OCI-LY7 (cell line): ENCODE results near the gene ROCK2. TPM values are rescaled to one million over a fixed set of nuclear protein-coding genes. Genes with fewer than 3 reads are reported as not detected.

Experiments
- BruUV-seq: library from RNA; stranded (reverse); fragments of 400-500 nt; replicated peaks from 2 replicates; lab custom pipeline; 2021; lab: Mats Ljungman, UMichigan
- CTCF ChIA-PET: fragments of 300-600 bp; sonication (Branson Sonifier 250); formaldehyde crosslinking; loops from one replicate; lab custom pipeline; 2022; ENCODE audit warnings: antibody characterized with exemption; ENCODE audit not compliant: unreplicated experiment; lab: Charles Lee
- POLR2A ChIA-PET: fragments of 300-600 bp; sonication (Branson Sonifier 250); formaldehyde crosslinking; loops from one replicate; lab custom pipeline; 2022; ENCODE audit warnings: antibody characterized with exemption; lab: Charles Lee
- DNase-seq: peaks from one replicate; pipeline ENCODE4 v3.0.0-alpha.2; 2015; ENCODE audit warnings: low spot score
- H2AFZ ChIP-seq: fragments of 200-600 bp; sonication (generic), shearing (Covaris generic); 2 replicates; pipeline ENCODE4 v1.6.1; 2014; ENCODE audit warnings: mild to moderate bottlenecking, antibody characterized with exemption, low read length, moderate library complexity
- H3K27ac ChIP-seq: fragments of 200-600 bp; sonication (generic); 2 replicates; pipeline ENCODE4 v1.5.1; 2014; ENCODE audit warnings: mixed run types, low read depth, mild to moderate bottlenecking, moderate library complexity, low read length, inconsistent platforms; ENCODE audit not compliant: poor library complexity, severe bottlenecking
- H3K36me3 ChIP-seq: fragments of 200-600 bp; sonication (generic); 2 replicates; pipeline ENCODE4 v1.6.1; 2014; ENCODE audit warnings: mild to moderate bottlenecking, antibody characterized with exemption, low read length, moderate library complexity, mixed read lengths; ENCODE audit not compliant: insufficient read depth
- H3K4me1 ChIP-seq: fragments of 200-600 bp; sonication (generic); 2 replicates; pipeline ENCODE4 v1.5.1; 2014; ENCODE audit warnings: mild to moderate bottlenecking, low read length; ENCODE audit not compliant: insufficient read depth, poor library complexity, severe bottlenecking
- H3K4me2 ChIP-seq: fragments of 200-600 bp; sonication (generic); 2 replicates; pipeline ENCODE4 v1.6.1; 2014; ENCODE audit warnings: mild to moderate bottlenecking, low read length
- H3K4me3 ChIP-seq: fragments of 200-600 bp; sonication (generic); 2 replicates; pipeline ENCODE4 v1.5.1; 2014; ENCODE audit warnings: mild to moderate bottlenecking, low read depth, low read length; ENCODE audit not compliant: poor library complexity, severe bottlenecking
- H3K79me2 ChIP-seq: fragments of 200-600 bp; sonication (generic); 2 replicates; pipeline ENCODE4 v1.6.1; 2016; ENCODE audit warnings: low read depth, mild to moderate bottlenecking, low read length, moderate library complexity, mixed read lengths; ENCODE audit not compliant: insufficient read depth
- H3K9me2 ChIP-seq: fragments of 200-600 bp; sonication (generic); 2 replicates; pipeline ENCODE4 v1.6.1; 2016; ENCODE audit warnings: mild to moderate bottlenecking, low read length, mixed read lengths; ENCODE audit not compliant: insufficient read depth
- H3K9me3 ChIP-seq: fragments of 200-600 bp; sonication (generic); 2 replicates; pipeline ENCODE4 v1.6.1; 2014; ENCODE audit warnings: mild to moderate bottlenecking, mixed run types, low read length, mixed read lengths
- H4K20me1 ChIP-seq: fragments of 200-600 bp; sonication (generic); 2 replicates; pipeline ENCODE4 v1.6.1; 2014; ENCODE audit warnings: mild to moderate bottlenecking, antibody characterized with exemption, low read length, moderate library complexity, mixed read lengths; ENCODE audit not compliant: insufficient read depth
- CTCF ChIP-seq: fragments of 200-600 bp; sonication (generic); conservative IDR thresholded peaks from 2 replicates; pipeline ENCODE4 v1.5.1; 2014; ENCODE audit warnings: mild to moderate bottlenecking, antibody characterized with exemption, low read length, moderate library complexity, mixed read lengths
- EZH2phosphoT487 ChIP-seq: fragments of 200-600 bp; sonication (generic); IDR thresholded peaks from 2 replicates; pipeline ENCODE4 v1.6.1; 2018; ENCODE audit warnings: low read depth, borderline replicate concordance, mild to moderate bottlenecking, mixed run types, antibody characterized with exemption, low read length, moderate library complexity, mixed read lengths
- intact Hi-C: fragments of 100-400 bp; cut with micrococcal nuclease; formaldehyde crosslinking; loops from one replicate; pipeline ENCODE4 v1.10.0; 2022; ENCODE audit not compliant: unreplicated experiment
- total RNA-seq, 2 experiments: library from RNA; depleted of rRNA in 1 of 2; stranded (reverse); fragments of >200 nt in 1 of 2; shearing (Covaris generic) in 1 of 2; gene quantifications; 2 replicates each; pipeline ENCODE4 v1.2.3, GENCODE V29; 2014 to 2022

The ROCK2 gene
- total RNA-seq, 2 experiments from 2014 or later: 12.4 to 21.0 TPM

- Histone ChIP-seq H3K4me2 (no peak overlapping the region), H3K36me3 (peaks cover 26% of the 10 kb centered on the region), H3K79me2 (no peaks in the 10 kb centered on the region), H2AFZ (no peak overlapping the region), H3K27ac (no peak overlapping the region), H3K4me1 (no peaks in the 10 kb centered on the region), H3K9me3 (peaks cover 8% of the 10 kb centered on the region; the same call in 1 of the 2 replicates), H4K20me1 (no peaks in the 10 kb centered on the region), H3K9me2 (no peaks in the 10 kb centered on the region), H3K4me3 (no peak overlapping the region)
- no peak for DNase-seq
- TF ChIP-seq EZH2phosphoT487 (no peak), CTCF (no peak)
- POLR2A ChIA-PET: interaction anchor here (0.6 kb wide), 1 partner anchor 121 kb away, joined by 5 read pairs; no protein-coding TSS in a partner anchor
- intact Hi-C loops: no loop called here
- no TSS peak for BruUV-seq
- CTCF ChIA-PET: no interaction called here
Measured at GRCh38 chr2:11279398-11279797, 65.0 kb downstream of the ROCK2 start.

- H3K36me3 ChIP-seq: peaks cover 17% of the 10 kb centered on the region
- H3K4me3 ChIP-seq: no peak overlapping the region
- DNase-seq: no peak
- BruUV-seq: no TSS peak
- no peaks in the 10 kb centered on the region for H3K79me2 ChIP-seq
- intact Hi-C loops: no loop called here
- no peaks in the 10 kb centered on the region for H4K20me1 ChIP-seq
- no peaks in the 10 kb centered on the region for H3K9me3 ChIP-seq
- H2AFZ ChIP-seq: no peak overlapping the region
- no peak overlapping the region for H3K27ac ChIP-seq
- no peak for TF ChIP-seq EZH2phosphoT487
- no peak for TF ChIP-seq CTCF
- POLR2A ChIA-PET: interaction anchor here (0.5 kb wide), 1 partner anchor 18 kb away, joined by 3 read pairs; no protein-coding TSS in a partner anchor
- no peaks in the 10 kb centered on the region for H3K4me1 ChIP-seq
- CTCF ChIA-PET: no interaction called here
- H3K9me2 ChIP-seq: no peaks in the 10 kb centered on the region
- H3K4me2 ChIP-seq: no peak overlapping the region
Measured at GRCh38 chr2:11278219-11278618, 66.2 kb downstream of the ROCK2 start.

- no peak overlapping the region for H3K4me3 ChIP-seq
- no peak overlapping the region for H3K4me2 ChIP-seq
- no peak overlapping the region for H2AFZ ChIP-seq
- ChIA-PET CTCF (no interaction called here), POLR2A (interaction anchor here (0.6 to 0.7 kb wide), 2 partner anchors 34 to 1350 kb away, joined by 5 to 7 read pairs; no protein-coding TSS in a partner anchor)
- TF ChIP-seq EZH2phosphoT487: no peak
- TF ChIP-seq CTCF: no peak
- no peaks in the 10 kb centered on the region for H4K20me1 ChIP-seq
- no peaks in the 10 kb centered on the region for H3K9me2 ChIP-seq
- DNase-seq: no peak
- H3K9me3 ChIP-seq: no peaks in the 10 kb centered on the region
- H3K79me2 ChIP-seq: no peaks in the 10 kb centered on the region
- BruUV-seq: no TSS peak
- intact Hi-C loops: no loop called here
- no peak overlapping the region for H3K27ac ChIP-seq
- H3K36me3 ChIP-seq: peaks cover 16% of the 10 kb centered on the region
- no peaks in the 10 kb centered on the region for H3K4me1 ChIP-seq
Measured at GRCh38 chr2:11275910-11276309, 68.5 kb downstream of the ROCK2 start.
